Activated T-cell treated with anti-CD3 and anti-CD28 coated beads, Interleukin-2, amount 50 U/mL, for 48 hours (primary cell): Measurements from ENCODE around the gene ARPC3.
"Not testable (repeated sequence)": the region's sequence is repeated elsewhere in the genome, so short reads cannot be mapped to it uniquely, and the experiment has no call there.

ENCODE experiments used
- DNase-seq, 2 experiments: peaks; one replicate each; pipeline ENCODE4 v3.0.0-alpha.2; 2020

The ARPC3 gene

GRCh38 chr12:110449799-110450497 is at the start of gene ARPC3:
Gene ARPC3, minus strand, starts transcription at chr12:110450337. Its CDS starts 77 bp downstream, at chr12:110450260.
- peak; percentile 94 to 97 for DNase-seq

- DNase-seq: no peak
Observed at GRCh38 chr12:110498984-110499706, 49.0 kb upstream of the ARPC3 start.

- DNase-seq: no peak
Observed at GRCh38 chr12:110475426-110475825, 25.3 kb upstream of the ARPC3 start.

GRCh38 chr12:110468214-110469048 is 18.3 kb upstream of the ARPC3 start, which contains the start of the genes FAM216A and GPN3:
Gene FAM216A, plus strand, starts transcription at chr12:110468845. Its CDS starts 31 bp downstream, at chr12:110468876.
Gene GPN3, minus strand, starts transcription at chr12:110468257. Its CDS starts 54 bp downstream, at chr12:110468203.
- DNase-seq: peak; percentile 97 to 98

GRCh38 chr12:110467847-110468213 is 17.7 kb upstream of the ARPC3 start:
- DNase-seq: no peak

GRCh38 chr12:110466791-110467190 is 16.7 kb upstream of the ARPC3 start:
- no peak for DNase-seq

GRCh38 chr12:110465765-110466164 is 15.6 kb upstream of the ARPC3 start:
- not testable (repeated sequence) for DNase-seq

- no peak for DNase-seq
Observed at GRCh38 chr12:110465024-110465423, 14.9 kb upstream of the ARPC3 start.

- not testable (repeated sequence) for DNase-seq
Observed at GRCh38 chr12:110461189-110461588, 11.1 kb upstream of the ARPC3 start.

GRCh38 chr12:110458756-110459155 is 8.6 kb upstream of the ARPC3 start:
- no peak for DNase-seq

- no peak for DNase-seq
Observed at GRCh38 chr12:110453569-110454296, 3.6 kb upstream of the ARPC3 start.

- no peak for DNase-seq
Observed at GRCh38 chr12:110451263-110451662, 1.1 kb upstream of the ARPC3 start.

- DNase-seq: no peak
Observed at GRCh38 chr12:110444455-110444854, 5.7 kb downstream of the ARPC3 start.

GRCh38 chr12:110436231-110436630 is 13.9 kb downstream of the ARPC3 start:
- no peak for DNase-seq

- peak; percentile 27 to 38 for DNase-seq
Observed at GRCh38 chr12:110431957-110432587, 18.1 kb downstream of the ARPC3 start.

- DNase-seq: not testable (repeated sequence)
Observed at GRCh38 chr12:110429676-110430075, 20.5 kb downstream of the ARPC3 start.

GRCh38 chr12:110426406-110426805 is 23.7 kb downstream of the ARPC3 start:
- DNase-seq: no peak

- no peak for DNase-seq
Observed at GRCh38 chr12:110424237-110424636, 25.9 kb downstream of the ARPC3 start.

- DNase-seq: no peak
Observed at GRCh38 chr12:110421701-110422100, 28.4 kb downstream of the ARPC3 start.

GRCh38 chr12:110421159-110421661 is 28.9 kb downstream of the ARPC3 start:
- no peak for DNase-seq

- not testable (repeated sequence) for DNase-seq
Observed at GRCh38 chr12:110420644-110421043, 29.5 kb downstream of the ARPC3 start.

GRCh38 chr12:110417113-110417512 is 33.0 kb downstream of the ARPC3 start:
- DNase-seq: not testable (repeated sequence)
